ENCODE results near the gene SPCS3. TPM values are rescaled to one million over a fixed set of nuclear protein-coding genes. Genes with fewer than 3 reads are reported as not detected.

The SPCS3 gene
- total RNA-seq, 1 donor from 2014 or later = 60.2 TPM

GRCh38 chr4:176287546-176287945, 32.2 kb upstream of the SPCS3 start:
- Histone ChIP-seq H3K27me3 (no peaks in the 10 kb centered on the region), H3K4me3 (no peak overlapping the region), H3K4me1 (no peaks in the 10 kb centered on the region), H3K27ac (no peak overlapping the region), H3K9me3 (no peaks in the 10 kb centered on the region), H3K36me3 (no peaks in the 10 kb centered on the region)
- intact Hi-C loops (cut with DNase I) = no loop called here
- no peak for TF ChIP-seq CTCF (IDR thresholded peaks at IDR 0.05)
- TF ChIP-seq POLR2AphosphoS5 (IDR thresholded peaks at IDR 0.05; ENCODE audit: insufficient read depth in 1 of 2, low read depth in 1 of 2) = no peak
- TF ChIP-seq POLR2A (IDR thresholded peaks at IDR 0.05) = no peak
- no peak for DNase-seq (ENCODE audit: extremely low spot score in 2 of 2)

DNA sequence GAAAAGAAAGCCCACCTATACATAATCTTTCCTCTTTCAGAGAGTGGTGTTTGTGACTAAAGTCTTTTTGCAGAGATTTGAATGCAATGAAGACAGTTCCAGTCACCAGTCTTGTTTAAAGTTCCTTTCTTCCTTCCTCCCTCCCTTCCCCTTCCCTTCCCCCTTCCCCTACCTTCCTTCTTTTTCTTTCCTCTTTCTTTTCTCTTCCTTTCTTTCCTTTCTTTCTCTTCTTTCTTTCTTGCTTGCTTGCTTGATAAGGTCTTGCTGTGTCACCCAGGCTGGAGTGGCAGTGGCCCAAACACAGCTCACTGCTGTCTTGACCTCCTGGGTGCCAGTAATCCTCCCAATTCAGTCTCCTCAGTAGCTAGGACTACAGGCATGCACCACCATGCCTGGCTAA, 31.7 kb upstream of the SPCS3 start:
- no peaks in the 10 kb centered on the region for H3K36me3 ChIP-seq
- intact Hi-C loops (cut with DNase I) = no loop called here
- H3K4me1 ChIP-seq = no peaks in the 10 kb centered on the region
- no peaks in the 10 kb centered on the region for H3K27me3 ChIP-seq
- no peak for DNase-seq (ENCODE audit: extremely low spot score in 2 of 2)
- H3K4me3 ChIP-seq = no peak overlapping the region
- no peaks in the 10 kb centered on the region for H3K9me3 ChIP-seq
- no peak overlapping the region for H3K27ac ChIP-seq
- TF ChIP-seq CTCF (IDR thresholded peaks at IDR 0.05) (no peak), POLR2AphosphoS5 (IDR thresholded peaks at IDR 0.05; ENCODE audit: insufficient read depth in 1 of 2, low read depth in 1 of 2) (no peak), POLR2A (IDR thresholded peaks at IDR 0.05) (no peak)

GRCh38 chr4:176289561-176289960, 30.2 kb upstream of the SPCS3 start:
- H3K4me1 ChIP-seq = no peaks in the 10 kb centered on the region
- H3K4me3 ChIP-seq = no peak overlapping the region
- no peak for TF ChIP-seq CTCF (IDR thresholded peaks at IDR 0.05)
- no peak for TF ChIP-seq POLR2A (IDR thresholded peaks at IDR 0.05)
- TF ChIP-seq POLR2AphosphoS5 (IDR thresholded peaks at IDR 0.05; ENCODE audit: insufficient read depth in 1 of 2, low read depth in 1 of 2) = no peak
- no peaks in the 10 kb centered on the region for H3K36me3 ChIP-seq
- intact Hi-C loops (cut with DNase I) = no loop called here
- no peak overlapping the region for H3K27ac ChIP-seq
- no peaks in the 10 kb centered on the region for H3K27me3 ChIP-seq
- H3K9me3 ChIP-seq = no peaks in the 10 kb centered on the region
- DNase-seq (ENCODE audit: extremely low spot score in 2 of 2) = no peak

GRCh38 chr4:176290520-176290919, 29.2 kb upstream of the SPCS3 start:
- no peaks in the 10 kb centered on the region for H3K9me3 ChIP-seq
- no peak overlapping the region for H3K27ac ChIP-seq
- TF ChIP-seq CTCF (IDR thresholded peaks at IDR 0.05) (no peak), POLR2AphosphoS5 (IDR thresholded peaks at IDR 0.05; ENCODE audit: insufficient read depth in 1 of 2, low read depth in 1 of 2) (no peak), POLR2A (IDR thresholded peaks at IDR 0.05) (no peak)
- H3K36me3 ChIP-seq = no peaks in the 10 kb centered on the region
- no peaks in the 10 kb centered on the region for H3K4me1 ChIP-seq
- DNase-seq (ENCODE audit: extremely low spot score in 2 of 2) = no peak
- H3K4me3 ChIP-seq = no peak overlapping the region
- intact Hi-C loops (cut with DNase I) = no loop called here
- no peaks in the 10 kb centered on the region for H3K27me3 ChIP-seq

DNA sequence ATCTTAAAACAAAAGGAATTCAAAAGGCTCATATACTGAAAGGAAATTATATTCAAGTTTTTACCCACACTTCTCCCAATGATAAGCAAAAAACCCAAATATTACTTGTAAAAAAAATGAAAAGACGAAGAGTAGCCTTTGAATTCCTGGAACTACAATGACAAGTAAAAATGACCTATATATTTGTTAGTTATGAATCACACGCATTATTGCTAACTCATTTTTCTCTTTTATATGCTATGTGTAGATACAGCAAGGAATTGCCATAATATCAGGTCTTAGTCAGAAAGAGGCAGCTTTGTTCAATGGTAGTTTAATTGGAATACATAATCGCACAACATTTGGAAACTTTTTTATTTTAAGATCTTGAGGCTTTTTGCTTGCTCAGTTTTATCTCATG, 28.0 kb upstream of the SPCS3 start:
- Histone ChIP-seq H3K9me3 (no peaks in the 10 kb centered on the region), H3K27me3 (no peaks in the 10 kb centered on the region), H3K4me1 (no peaks in the 10 kb centered on the region), H3K36me3 (no peaks in the 10 kb centered on the region), H3K4me3 (no peak overlapping the region), H3K27ac (no peak overlapping the region)
- no peak for TF ChIP-seq POLR2A (IDR thresholded peaks at IDR 0.05)
- TF ChIP-seq POLR2AphosphoS5 (IDR thresholded peaks at IDR 0.05; ENCODE audit: insufficient read depth in 1 of 2, low read depth in 1 of 2) = no peak
- no peak for TF ChIP-seq CTCF (IDR thresholded peaks at IDR 0.05)
- intact Hi-C loops (cut with DNase I) = no loop called here
- DNase-seq (ENCODE audit: extremely low spot score in 2 of 2) = no peak

Data from vagina (tissue), 2 donors.